ENCODE data around the gene KASH5. TPM values are rescaled to one million over a fixed set of nuclear protein-coding genes. Genes with fewer than 3 reads are reported as not detected.
A peak's percentile ranks its signal among the peaks of the same experiment; 100 is the strongest.

KASH5 gene
- total RNA-seq, 1 experiment from 2014 or later: 1.00 TPM

- POLR2A ChIA-PET: interaction anchor here (0.6 to 1.0 kb wide), 4 partner anchors 103 to 420 kb away, joined by 3 to 6 read pairs (median 4); partner anchors contain the start of gene ALDH16A1
- Mint-ChIP-seq H3K36me3 (ENCODE audit: insufficient read depth, unreplicated experiment) (peaks cover 9% of the 10 kb centered on the region), H3K4me1 (ENCODE audit: low read depth, unreplicated experiment) (peaks cover 16% of the 10 kb centered on the region), H3K4me3 (ENCODE audit: unreplicated experiment) (peak overlapping the region; percentile 77), H3K9me3 (ENCODE audit: unreplicated experiment) (no peaks in the 10 kb centered on the region), H3K27me3 (ENCODE audit: insufficient read depth, unreplicated experiment) (no peaks in the 10 kb centered on the region), H3K27ac (ENCODE audit: unreplicated experiment) (peak overlapping the region; percentile 56)
- BruUV-seq (replicated peaks): no TSS peak
- peak; percentile 93 to 95 for DNase-seq
- intact Hi-C loops (cut with micrococcal nuclease; ENCODE audit: unreplicated experiment): loop anchor here (1.0 kb wide), 1 partner anchor 24 kb away; the partner anchor contains the start of gene DKKL1
- Histone ChIP-seq H3K36me3 (ENCODE audit: control insufficient read depth, insufficient read depth, low read length) (no peaks in the 10 kb centered on the region), H3K4me3 (ENCODE audit: low read depth, low read length) (peak overlapping the region; percentile 34), H3K4me1 (peaks cover 10% of the 10 kb centered on the region), H3K9me3 (no peaks in the 10 kb centered on the region), H3K27me3 (replicated peaks; ENCODE audit: control insufficient read depth, insufficient read depth, low read length) (no peaks in the 10 kb centered on the region)
- TF ChIP-seq CTCF (IDR thresholded peaks at IDR 0.05; ENCODE audit: insufficient read depth in 1 of 2, low read depth in 1 of 2, low read length in 1 of 2, severe bottlenecking in 1 of 2, unreplicated experiment in 1 of 2): no peak
- CTCF ChIA-PET: interaction anchor here (0.5 to 1.7 kb wide), 7 partner anchors 12 to 346 kb away, joined by 3 to 8 read pairs (median 4); partner anchors contain the start of gene RUVBL2
These were observed 48.6 kb upstream of the KASH5 start for GRCh38 chr19:49339301-49340068.

GRCh38 chr19:49340069-49340864, 47.8 kb upstream of the KASH5 start:
- TF ChIP-seq CTCF (IDR thresholded peaks at IDR 0.05; ENCODE audit: insufficient read depth in 1 of 2, low read depth in 1 of 2, low read length in 1 of 2, severe bottlenecking in 1 of 2, unreplicated experiment in 1 of 2): no peak
- H3K9me3 Mint-ChIP-seq (ENCODE audit: unreplicated experiment): no peaks in the 10 kb centered on the region
- H3K4me3 Mint-ChIP-seq (ENCODE audit: unreplicated experiment): peak overlapping the region; percentile 77
- Histone ChIP-seq H3K27me3 (replicated peaks; ENCODE audit: control insufficient read depth, insufficient read depth, low read length) (no peaks in the 10 kb centered on the region), H3K4me1 (peaks cover 10% of the 10 kb centered on the region), H3K36me3 (ENCODE audit: control insufficient read depth, insufficient read depth, low read length) (no peaks in the 10 kb centered on the region), H3K4me3 (ENCODE audit: low read depth, low read length) (peak overlapping the region; percentile 34), H3K9me3 (no peaks in the 10 kb centered on the region)
- intact Hi-C loops (cut with micrococcal nuclease; ENCODE audit: unreplicated experiment): no loop called here
- H3K4me1 Mint-ChIP-seq (ENCODE audit: low read depth, unreplicated experiment): peaks cover 16% of the 10 kb centered on the region
- peak; percentile 81 to 88 for DNase-seq
- peaks cover 9% of the 10 kb centered on the region for H3K36me3 Mint-ChIP-seq (ENCODE audit: insufficient read depth, unreplicated experiment)
- ChIA-PET CTCF (interaction anchor here (0.6 to 1.7 kb wide), 4 partner anchors 12 to 243 kb away, joined by 3 to 8 read pairs (median 4); no protein-coding TSS in a partner anchor), POLR2A (interaction anchor here (0.7 kb wide), 1 partner anchor 708 kb away, joined by 6 read pairs; no protein-coding TSS in a partner anchor)
- peak overlapping the region; percentile 56 for H3K27ac Mint-ChIP-seq (ENCODE audit: unreplicated experiment)
- BruUV-seq (replicated peaks): no TSS peak
- no peaks in the 10 kb centered on the region for H3K27me3 Mint-ChIP-seq (ENCODE audit: insufficient read depth, unreplicated experiment)
